Keratinocyte (primary cell): ENCODE data around the gene BLACAT1. TPM values are rescaled to one million over a fixed set of nuclear protein-coding genes. Genes with fewer than 3 reads are reported as not detected.

Experiments used
- DNase-seq: peaks from one replicate; pipeline ENCODE4 v3.0.0-alpha.2; 2011; ENCODE audit warnings: low read depth, missing footprints, low spot score
- FAIRE-seq: peaks from 2 replicates; lab custom pipeline; 2011; peaks lifted over from hg19 to GRCh38; lab: Jason Lieb, UNC
- H2AFZ ChIP-seq: 2 replicates; pipeline ENCODE4 v1.6.0; 2012; ENCODE audit warnings: low read length, control low read depth, inconsistent platforms; ENCODE audit not compliant: control insufficient read depth
- H3K27ac ChIP-seq: 2 replicates; pipeline ENCODE4 v1.5.1; 2011; ENCODE audit warnings: low read length; ENCODE audit not compliant: control insufficient read depth, insufficient read depth
- H3K27me3 ChIP-seq: 3 replicates; pipeline ENCODE4 v1.6.0; 2011; ENCODE audit warnings: low read length; ENCODE audit not compliant: control insufficient read depth, insufficient read depth; ENCODE audit errors: extremely low read depth
- H3K36me3 ChIP-seq, 2 experiments: 2 replicates in 1 of 2; 3 replicates in 1 of 2; pipeline ENCODE4 v1.5.1; 2011; ENCODE audit warnings: low read length in 2 of 2, mild to moderate bottlenecking in 1 of 2; ENCODE audit not compliant: control insufficient read depth in 2 of 2, insufficient read depth in 2 of 2; ENCODE audit errors: extremely low read depth in 1 of 2
- H3K4me1 ChIP-seq: 3 replicates; pipeline ENCODE4 v1.5.1; 2011; ENCODE audit warnings: low read length; ENCODE audit not compliant: control insufficient read depth, insufficient read depth; ENCODE audit errors: extremely low read depth
- H3K4me2 ChIP-seq: 3 replicates; pipeline ENCODE4 v1.6.0; 2011; ENCODE audit warnings: low read depth, low read length; ENCODE audit not compliant: control insufficient read depth, insufficient read depth; ENCODE audit errors: extremely low read depth
- H3K4me3 ChIP-seq, 3 experiments: fragments of 200-600 bp in 1 of 3; sonication (generic) in 1 of 3; 2 replicates in 2 of 3; 3 replicates in 1 of 3; pipeline ENCODE4 v1.5.1; 2011 to 2016; ENCODE audit warnings: low read length in 3 of 3, mild to moderate bottlenecking in 3 of 3, control low read depth in 2 of 3, inconsistent platforms in 1 of 3, low read depth in 1 of 3, mixed read lengths in 1 of 3, mixed run types in 1 of 3, moderate library complexity in 1 of 3; ENCODE audit not compliant: control insufficient read depth in 2 of 3, insufficient read depth in 2 of 3; ENCODE audit errors: extremely low read depth in 1 of 3
- H3K79me2 ChIP-seq: 2 replicates; pipeline ENCODE4 v1.6.0; 2012; ENCODE audit warnings: low read length; ENCODE audit not compliant: control insufficient read depth, insufficient read depth
- H3K9ac ChIP-seq: 3 replicates; pipeline ENCODE4 v1.6.0; 2011; ENCODE audit warnings: low read length; ENCODE audit not compliant: control insufficient read depth, insufficient read depth; ENCODE audit errors: extremely low read depth
- H3K9me1 ChIP-seq: 3 replicates; pipeline ENCODE4 v1.6.0; 2011; ENCODE audit warnings: low read length; ENCODE audit not compliant: control insufficient read depth, insufficient read depth; ENCODE audit errors: extremely low read depth
- H3K9me3 ChIP-seq: 2 replicates; pipeline ENCODE4 v1.5.1; 2012; ENCODE audit warnings: low read depth, low read length; ENCODE audit not compliant: control insufficient read depth
- H4K20me1 ChIP-seq: 3 replicates; pipeline ENCODE4 v1.6.0; 2011; ENCODE audit warnings: low read length; ENCODE audit not compliant: control insufficient read depth, insufficient read depth; ENCODE audit errors: extremely low read depth
- EZH2 ChIP-seq: IDR thresholded peaks from one replicate; pipeline ENCODE4 v1.6.1; 2012; ENCODE audit warnings: inconsistent platforms, mild to moderate bottlenecking, low read length, moderate library complexity
- dilution Hi-C: fragments of 300-500 bp; cut with MboI; formaldehyde crosslinking; loops from one replicate; pipeline ENCODE4 v1.7.0; 2020; ENCODE audit warnings: low sequenced_read_pairs; ENCODE audit not compliant: extremely low pct_ligation_motif_present
- polyA plus RNA-seq, 5 experiments: library from polyadenylated mRNA; depleted of rRNA in 3 of 5; stranded (reverse) in 3 of 5; stranded (forward) in 1 of 5; unstranded in 1 of 5; fragments of >200 nt; gene quantifications; 1 replicate in 1 of 5; 2 replicates in 3 of 5; 3 replicates in 1 of 5; pipeline versions ENCODE4 v1.2.1 to v1.2.3, GENCODE V29; 2011 to 2012; ENCODE audit warnings: missing spikeins in 2 of 5, low read depth in 1 of 5, low replicate concordance in 1 of 5
- TF ChIP-seq, protein P1 (sequence below), 3 experiments: IDR thresholded peaks in 1 of 3; conservative IDR thresholded peaks in 1 of 3; optimal IDR thresholded peaks in 1 of 3; 2 replicates in 2 of 3; 3 replicates in 1 of 3; pipeline versions ENCODE3 to v1.5.1; 2011; ENCODE audit warnings: low read length in 3 of 3, mild to moderate bottlenecking in 3 of 3, moderate library complexity in 2 of 3, control low read depth in 1 of 3, inconsistent platforms in 1 of 3; ENCODE audit not compliant: insufficient read depth in 2 of 3; ENCODE audit errors: extremely low read depth in 1 of 3

Gene BLACAT1
- polyA plus RNA-seq, 1 donor (not counting 4 experiments of a cell fraction or from before 2014, with no cell fraction given): 4.0 TPM

DNA sequence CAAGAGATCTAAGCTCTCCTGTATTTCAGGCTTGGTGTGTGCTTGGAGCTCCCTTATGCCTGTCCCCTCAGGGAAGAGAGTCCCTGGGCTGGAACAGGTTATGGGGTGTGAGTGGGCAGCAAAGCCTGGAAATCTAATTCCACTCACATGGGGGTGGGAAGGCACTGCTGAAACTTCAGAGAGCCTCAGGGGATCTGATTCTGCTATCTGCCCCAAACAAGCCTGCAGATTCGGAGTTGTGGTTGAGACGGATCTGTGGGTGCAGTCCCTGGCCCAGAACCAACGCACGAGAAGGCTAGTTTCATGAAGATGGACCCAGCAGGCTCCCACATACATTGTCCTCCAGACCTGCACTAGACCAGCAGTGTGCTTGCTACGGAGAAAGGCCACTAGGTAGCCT lies 2.9 kb downstream of the BLACAT1 start:
- Histone ChIP-seq H3K27ac (no peak overlapping the region), H3K27me3 (peaks cover 33% of the 10 kb centered on the region), H3K4me3 (no peak overlapping the region), H3K9ac (no peak overlapping the region), H3K9me1 (no peaks in the 10 kb centered on the region), H3K9me3 (no peaks in the 10 kb centered on the region), H3K4me2 (no peak overlapping the region), H3K36me3 (no peaks in the 10 kb centered on the region), H4K20me1 (no peaks in the 10 kb centered on the region), H3K79me2 (peaks cover 18% of the 10 kb centered on the region), H3K4me1 (peaks cover 46% of the 10 kb centered on the region), H2AFZ (no peak overlapping the region)
- dilution Hi-C loops: no loop called here
- TF ChIP-seq EZH2: no peak
- TF ChIP-seq, protein P1, sequence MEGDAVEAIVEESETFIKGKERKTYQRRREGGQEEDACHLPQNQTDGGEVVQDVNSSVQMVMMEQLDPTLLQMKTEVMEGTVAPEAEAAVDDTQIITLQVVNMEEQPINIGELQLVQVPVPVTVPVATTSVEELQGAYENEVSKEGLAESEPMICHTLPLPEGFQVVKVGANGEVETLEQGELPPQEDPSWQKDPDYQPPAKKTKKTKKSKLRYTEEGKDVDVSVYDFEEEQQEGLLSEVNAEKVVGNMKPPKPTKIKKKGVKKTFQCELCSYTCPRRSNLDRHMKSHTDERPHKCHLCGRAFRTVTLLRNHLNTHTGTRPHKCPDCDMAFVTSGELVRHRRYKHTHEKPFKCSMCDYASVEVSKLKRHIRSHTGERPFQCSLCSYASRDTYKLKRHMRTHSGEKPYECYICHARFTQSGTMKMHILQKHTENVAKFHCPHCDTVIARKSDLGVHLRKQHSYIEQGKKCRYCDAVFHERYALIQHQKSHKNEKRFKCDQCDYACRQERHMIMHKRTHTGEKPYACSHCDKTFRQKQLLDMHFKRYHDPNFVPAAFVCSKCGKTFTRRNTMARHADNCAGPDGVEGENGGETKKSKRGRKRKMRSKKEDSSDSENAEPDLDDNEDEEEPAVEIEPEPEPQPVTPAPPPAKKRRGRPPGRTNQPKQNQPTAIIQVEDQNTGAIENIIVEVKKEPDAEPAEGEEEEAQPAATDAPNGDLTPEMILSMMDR (optimal IDR thresholded peaks at IDR 0.05 in 1 of 3, IDR thresholded peaks at IDR 0.05 in 1 of 3, conservative IDR thresholded peaks at IDR 0.05 in 1 of 3; ENCODE audit: extremely low read depth in 1 of 3, insufficient read depth in 2 of 3, low read length in 3 of 3): no peak
- no peak for DNase-seq
- FAIRE-seq: no peak

DNA sequence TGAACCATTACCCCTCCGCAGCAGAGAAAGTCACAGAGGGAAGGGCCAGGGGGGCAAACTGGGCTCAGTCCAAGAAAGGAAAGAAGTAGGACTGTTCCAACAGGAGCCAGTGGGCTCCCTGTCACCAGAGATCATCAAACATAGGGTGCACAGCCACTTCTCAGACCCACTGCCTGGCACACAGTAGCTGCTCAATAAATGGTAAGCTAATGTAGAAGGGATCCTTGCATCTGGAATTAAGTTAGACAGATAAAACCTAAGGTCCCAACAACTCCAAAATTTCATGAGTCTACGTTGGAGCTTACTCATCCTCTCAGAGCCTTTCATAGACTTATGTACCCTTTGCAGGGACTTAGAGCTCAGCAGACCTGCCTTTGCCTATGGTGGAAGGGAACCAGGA lies 3.5 kb downstream of the BLACAT1 start:
- FAIRE-seq: peak; percentile 5
- H3K4me2 ChIP-seq: no peak overlapping the region
- peaks cover 27% of the 10 kb centered on the region for H3K27me3 ChIP-seq
- H4K20me1 ChIP-seq: peaks cover 2% of the 10 kb centered on the region
- no peak overlapping the region for H3K27ac ChIP-seq
- dilution Hi-C loops: no loop called here
- no peak overlapping the region for H3K9ac ChIP-seq
- H3K4me3 ChIP-seq: no peak overlapping the region
- DNase-seq: no peak
- H2AFZ ChIP-seq: no peak overlapping the region
- peaks cover 24% of the 10 kb centered on the region for H3K79me2 ChIP-seq
- H3K36me3 ChIP-seq: peaks cover 0 to 1% of the 10 kb centered on the region in 2 experiments
- TF ChIP-seq, protein P1 (optimal IDR thresholded peaks at IDR 0.05 in 1 of 3, IDR thresholded peaks at IDR 0.05 in 1 of 3, conservative IDR thresholded peaks at IDR 0.05 in 1 of 3; ENCODE audit: extremely low read depth in 1 of 3, insufficient read depth in 2 of 3, low read length in 3 of 3): no peak
- TF ChIP-seq EZH2: no peak
- peaks cover 51% of the 10 kb centered on the region for H3K4me1 ChIP-seq
- no peaks in the 10 kb centered on the region for H3K9me3 ChIP-seq
- H3K9me1 ChIP-seq: no peaks in the 10 kb centered on the region
